ENCODE results near the gene TIAM2.
"Not testable (repeated sequence)": the region's sequence is repeated elsewhere in the genome, so short reads cannot be mapped to it uniquely, and the experiment has no call there.

The TIAM2 gene

DNA sequence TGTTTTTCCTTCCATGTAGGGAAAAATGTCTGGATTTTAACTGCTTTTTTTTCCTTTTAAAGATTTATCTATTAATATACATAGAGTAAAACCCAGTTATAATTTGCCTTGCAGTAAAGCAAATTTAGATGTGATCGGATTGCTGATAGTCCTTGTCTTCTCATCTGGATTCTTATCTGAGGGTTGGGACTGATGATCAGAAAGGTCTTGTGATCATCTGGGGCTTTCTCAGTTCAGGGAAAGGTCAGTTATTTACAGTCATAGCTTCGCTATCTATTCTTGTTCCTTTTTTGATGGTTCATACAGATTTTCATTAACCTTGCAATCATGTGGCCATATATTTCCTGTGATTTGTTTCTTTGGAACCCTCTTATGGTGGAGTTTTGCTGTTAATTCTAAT, 204.9 kb downstream of the TIAM2 start:
- DNase-seq (ENCODE audit: low read depth), result no peak

DNA sequence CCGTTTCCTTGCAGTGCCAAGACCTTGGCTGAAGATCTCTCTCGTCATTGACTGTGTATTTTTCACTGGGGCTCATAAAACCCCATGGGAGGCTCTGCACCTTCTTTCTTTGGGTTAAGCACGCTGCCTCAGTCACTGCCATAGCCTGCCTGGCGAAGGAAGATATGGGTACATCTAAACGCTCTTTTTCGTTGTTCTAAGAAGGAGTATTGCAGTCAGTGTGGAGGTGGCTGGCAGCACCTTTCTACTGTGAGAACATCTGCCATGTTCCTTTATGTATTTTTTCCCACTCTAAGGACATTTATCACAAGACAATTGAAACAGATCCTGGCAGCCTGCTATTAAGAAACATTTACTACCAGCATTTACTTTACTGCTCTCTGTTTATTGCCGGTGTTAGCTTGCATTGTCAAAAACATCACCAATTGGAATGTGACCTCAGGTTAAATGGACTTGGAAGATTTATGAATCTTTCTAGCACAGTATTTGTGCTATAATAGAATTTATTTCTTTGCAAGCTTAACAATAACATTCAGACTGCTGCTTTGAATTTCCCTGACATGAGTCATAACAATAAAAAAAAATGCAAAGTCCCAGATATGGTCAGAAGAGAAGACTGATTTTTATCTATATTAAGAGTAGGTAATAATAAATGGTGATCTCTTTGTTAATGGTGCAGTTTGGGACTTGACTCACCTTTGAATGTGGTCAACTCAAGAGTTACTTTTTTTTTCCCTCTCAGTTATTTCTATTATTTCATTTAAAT, 206.5 kb downstream of the TIAM2 start:
- DNase-seq (ENCODE audit: low read depth), result peak; percentile 72

DNA sequence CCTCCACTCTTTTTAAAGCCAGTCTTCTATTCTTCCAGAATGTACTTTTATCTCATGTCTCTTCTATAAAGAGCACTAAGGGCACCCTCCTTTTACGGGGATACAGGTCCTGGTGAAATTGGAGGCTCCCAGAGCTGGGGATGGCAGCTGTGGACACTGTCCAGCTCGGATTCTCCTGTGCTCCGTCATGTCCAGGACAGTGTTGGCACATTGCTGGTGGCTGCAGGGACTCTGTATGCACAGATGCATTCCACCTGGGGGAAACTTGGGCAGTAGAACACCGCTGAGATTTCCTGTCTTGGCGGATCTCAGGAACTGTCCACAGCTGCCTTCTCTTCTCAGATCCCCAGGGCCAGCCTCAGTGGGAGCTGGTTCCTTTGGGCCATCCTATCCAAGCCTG, 212.1 kb downstream of the TIAM2 start:
- no peak for DNase-seq (ENCODE audit: low read depth)

DNA sequence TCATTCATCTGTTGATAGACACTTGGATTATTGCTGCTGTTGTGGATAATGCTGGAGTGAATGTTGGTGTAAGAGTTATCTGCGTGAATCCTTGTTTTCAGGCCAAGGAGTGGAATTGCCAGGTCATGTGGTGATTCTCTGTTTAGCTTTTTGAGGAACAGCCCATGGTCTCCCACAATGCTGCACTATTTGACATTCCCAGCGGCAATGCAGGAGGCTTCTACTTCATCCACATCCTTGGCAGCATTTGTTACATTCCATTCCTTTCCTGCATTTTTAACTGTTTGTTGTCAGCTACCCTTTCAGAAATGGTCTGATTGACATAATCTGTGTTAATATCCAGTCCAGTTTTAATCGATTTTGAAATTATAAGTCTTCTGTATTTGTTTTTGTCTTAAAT, 217.0 kb downstream of the TIAM2 start:
- no peak for DNase-seq (ENCODE audit: low read depth)

DNA sequence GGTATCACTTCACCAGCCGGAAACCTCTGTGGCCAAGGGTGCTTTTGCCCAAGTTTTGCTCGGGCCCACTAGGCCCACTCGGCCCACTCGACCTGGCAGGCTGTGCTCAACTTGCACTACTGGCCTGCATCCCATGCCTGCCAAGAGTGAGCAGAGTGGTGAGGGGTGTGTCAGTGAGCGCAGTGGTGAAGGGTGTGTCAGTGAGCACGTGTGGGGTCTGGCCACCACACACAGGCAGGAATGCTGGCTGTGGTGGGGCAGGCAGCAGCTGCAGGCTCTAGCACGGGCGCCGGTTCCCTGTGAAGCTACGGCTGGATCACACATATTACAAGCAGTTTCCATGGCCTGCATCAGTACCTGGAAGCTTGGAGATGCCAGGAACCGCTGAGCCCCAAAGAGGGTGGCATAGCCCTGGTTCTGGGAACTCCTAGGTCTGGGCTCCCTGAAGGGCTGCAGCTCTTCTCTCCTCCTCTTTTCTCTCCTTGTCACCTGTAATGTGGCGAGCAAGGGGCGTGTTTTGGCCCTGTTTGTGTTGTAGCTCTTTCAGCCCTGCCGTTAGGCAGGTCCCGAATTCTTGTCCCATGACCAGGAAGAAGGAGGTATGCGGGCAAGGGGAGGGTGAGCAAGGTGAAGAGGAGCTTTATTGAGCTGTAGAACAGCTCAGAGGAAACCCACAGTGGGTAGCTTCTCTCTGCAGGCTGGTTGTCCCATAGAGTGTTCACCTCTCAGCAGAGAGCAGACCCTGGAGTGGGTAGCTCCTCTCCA, 217.7 kb downstream of the TIAM2 start:
- DNase-seq (ENCODE audit: low read depth), result no peak

DNA sequence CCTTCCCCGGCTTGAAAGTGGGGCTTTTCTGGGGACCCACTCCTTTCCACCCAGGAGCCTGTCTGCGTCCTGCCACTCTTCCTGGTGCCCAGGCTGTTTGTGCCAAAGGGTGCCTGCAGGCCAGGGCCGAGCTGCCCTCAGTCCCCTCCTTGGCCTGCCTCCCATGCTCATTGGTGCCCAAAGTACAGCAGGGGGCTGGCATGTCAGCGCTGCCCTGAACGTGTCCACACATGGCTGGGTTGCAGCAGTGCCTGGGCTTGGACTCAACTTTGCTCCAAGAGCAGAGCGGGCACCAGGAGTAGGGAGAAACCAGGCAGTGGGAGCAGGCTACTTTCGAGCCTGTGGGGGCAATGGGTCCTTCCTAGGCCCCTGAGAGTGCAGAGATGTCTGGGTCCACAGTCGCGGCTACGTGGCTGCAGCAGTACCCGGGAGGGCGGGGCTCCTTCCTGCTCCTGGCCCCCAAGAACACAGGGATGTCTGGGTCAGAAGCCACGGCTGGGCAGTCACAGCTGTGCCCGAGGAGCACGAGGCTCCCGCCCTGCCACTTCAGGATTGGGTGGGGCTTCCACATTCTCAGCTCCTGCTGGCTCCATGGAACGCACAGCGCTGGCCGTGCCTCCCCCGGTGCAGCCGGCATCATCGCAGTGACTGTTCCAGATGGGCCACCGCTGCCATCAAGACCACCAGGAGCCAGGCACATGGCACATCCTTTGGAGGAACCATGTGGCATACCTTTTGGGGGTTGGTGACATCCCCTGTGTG, 218.7 kb downstream of the TIAM2 start:
- no peak for DNase-seq (ENCODE audit: low read depth)

DNA sequence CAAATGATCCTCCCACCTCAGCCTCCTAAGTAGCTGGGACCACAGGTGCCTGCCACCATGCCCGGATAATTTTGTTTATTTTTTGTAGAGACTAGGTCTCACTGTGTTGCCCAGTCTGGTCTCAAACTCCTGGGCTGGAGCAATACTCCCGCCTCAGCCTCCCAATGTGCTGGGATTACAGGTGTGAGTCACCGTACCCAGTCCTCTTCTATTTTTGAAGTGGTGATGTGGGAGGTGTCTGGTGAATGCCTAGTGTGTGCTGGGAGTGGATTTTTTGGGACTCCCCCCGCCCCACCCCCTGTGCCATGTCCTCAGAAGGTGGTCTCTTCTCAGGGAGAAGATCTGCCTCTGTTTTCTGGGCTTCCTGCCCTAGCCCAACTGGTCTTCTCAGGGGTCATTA, 220.8 kb downstream of the TIAM2 start:
- DNase-seq (ENCODE audit: low read depth), result no peak

DNA sequence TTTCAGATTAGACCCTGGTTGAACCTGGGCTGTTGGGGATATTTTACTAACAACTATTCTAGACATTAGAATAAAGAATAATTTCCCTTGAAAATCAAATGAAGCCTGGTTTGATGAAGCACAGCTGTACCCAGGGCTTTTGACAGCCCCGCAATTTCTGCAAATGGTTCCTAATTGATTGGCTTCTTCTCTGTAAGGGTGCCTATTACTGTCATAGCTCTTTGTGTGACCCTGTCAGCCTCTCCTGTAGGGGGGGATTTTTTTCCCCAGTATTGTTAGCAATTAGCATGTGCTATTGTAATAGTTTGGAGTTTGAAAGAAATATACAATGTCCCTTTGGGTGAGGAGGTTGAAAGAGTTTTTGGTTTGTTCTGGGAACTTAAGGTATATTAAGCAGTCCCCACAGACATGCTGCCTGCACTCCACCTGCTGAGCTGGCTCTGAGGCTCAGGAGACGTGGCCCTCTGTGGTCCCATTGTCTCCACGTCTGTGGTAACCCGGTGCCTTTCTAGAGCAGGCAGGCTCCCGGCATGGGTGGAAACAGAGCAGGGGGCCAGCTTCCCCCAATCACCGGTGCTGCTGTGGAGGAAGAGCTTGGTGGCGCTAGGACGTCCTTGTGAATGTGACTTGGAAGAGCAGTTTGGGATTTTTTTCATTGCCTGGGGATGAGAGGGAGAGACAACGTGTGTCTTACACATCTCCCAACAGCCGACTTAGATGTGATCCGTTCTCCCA, 221.4 kb downstream of the TIAM2 start:
- no peak for DNase-seq (ENCODE audit: low read depth)

DNA sequence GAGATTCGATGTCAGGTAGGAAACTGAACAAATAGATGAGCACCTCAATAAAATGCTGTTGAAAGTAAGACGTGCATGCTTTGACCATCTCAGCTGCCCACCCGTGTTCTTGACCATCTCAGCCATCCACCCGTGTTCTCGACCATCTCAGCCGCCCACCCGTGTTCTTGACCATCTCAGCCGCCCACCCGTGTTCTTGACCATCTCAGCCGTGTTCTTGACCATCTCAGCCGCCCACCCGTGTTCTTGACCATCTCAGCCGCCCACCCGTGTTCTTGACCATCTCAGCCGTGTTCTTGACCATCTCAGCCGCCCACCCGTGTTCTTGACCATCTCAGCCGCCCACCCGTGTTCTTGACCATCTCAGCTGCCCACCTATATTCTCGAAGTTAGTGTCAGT, 223.6 kb downstream of the TIAM2 start:
- not testable (repeated sequence) for DNase-seq (ENCODE audit: low read depth)

DNA sequence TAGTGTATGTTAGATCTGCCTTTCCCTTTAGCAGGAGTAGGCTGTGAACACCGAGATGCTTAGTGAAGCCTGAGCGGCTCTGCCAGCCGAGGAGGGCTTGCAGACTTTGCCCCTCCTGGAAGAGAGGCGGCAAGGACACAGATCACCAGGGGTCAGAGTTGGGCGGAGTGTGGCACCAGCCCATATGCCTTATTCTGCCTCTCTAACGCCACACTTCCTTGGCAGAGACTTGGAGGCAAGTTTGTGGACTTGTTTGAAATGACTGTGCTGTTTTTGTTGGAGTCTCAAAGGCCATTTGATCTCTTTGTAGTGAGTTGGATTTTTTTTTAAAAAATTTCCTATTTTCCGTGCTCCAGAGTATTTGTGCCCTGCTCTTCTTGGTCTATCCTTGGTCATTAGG, 224.2 kb downstream of the TIAM2 start:
- no peak for DNase-seq (ENCODE audit: low read depth)

DNA sequence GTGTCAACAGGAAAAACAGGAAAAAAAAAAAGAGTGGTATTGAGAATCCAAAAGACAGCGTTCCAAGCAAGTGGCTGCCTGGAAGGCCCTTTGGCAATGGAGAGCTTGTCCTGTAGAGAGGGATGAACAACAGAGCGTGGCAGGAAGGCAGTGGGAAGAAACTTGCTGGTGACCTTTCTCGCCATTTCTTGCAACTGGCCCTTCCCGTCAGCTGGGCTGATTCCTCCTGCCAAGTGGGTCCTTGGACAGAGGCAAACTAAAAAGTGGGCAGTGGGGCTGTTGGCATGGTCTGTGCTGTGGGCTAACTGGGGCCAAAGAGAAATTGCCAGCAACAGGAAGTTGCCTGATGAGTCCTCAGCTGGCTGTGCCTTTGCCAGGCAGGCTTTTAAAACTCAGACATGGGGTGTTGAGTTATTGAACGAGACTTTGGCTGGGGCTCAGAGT, 224.8 kb downstream of the TIAM2 start:
- no peak for DNase-seq (ENCODE audit: low read depth)

DNA sequence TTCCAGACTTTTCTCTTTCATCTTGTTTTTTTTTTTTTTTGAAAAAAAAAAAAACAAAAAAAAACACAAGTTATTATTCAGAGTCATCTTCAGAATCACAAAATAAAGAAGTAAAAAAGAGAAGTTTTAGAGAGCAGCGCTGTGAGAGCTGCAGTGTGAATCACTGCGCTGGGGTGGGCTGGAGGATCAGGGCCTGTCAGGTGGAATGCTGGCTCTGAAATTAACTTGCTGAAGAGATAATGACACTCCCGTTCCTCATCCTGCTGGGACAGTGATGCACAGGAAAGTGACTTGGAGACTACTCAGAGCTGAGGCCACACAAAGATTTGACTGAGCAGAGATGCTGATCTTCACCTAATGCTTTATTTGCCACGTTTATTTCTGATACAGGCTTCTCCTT, 226.0 kb downstream of the TIAM2 start:
- no peak for DNase-seq (ENCODE audit: low read depth)

DNA sequence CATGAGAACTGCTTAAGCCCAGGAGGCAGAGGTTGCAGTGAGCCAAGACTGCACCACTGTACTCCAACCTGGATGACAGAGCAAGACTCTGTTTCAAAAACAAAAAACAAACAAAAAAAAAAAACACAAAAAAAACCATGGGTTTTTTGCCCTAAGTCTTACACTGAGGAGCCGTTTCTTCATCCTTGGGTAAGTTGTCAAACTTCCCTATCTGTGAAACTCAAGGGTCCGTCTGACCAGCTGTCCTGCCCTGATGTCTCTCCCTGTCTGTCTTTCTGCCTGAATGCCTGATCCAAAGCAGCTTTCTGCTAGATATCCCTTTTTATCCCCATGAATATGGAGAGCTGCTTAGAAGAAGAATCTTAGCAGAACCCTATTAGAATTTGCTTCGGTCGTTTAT, 227.4 kb downstream of the TIAM2 start:
- DNase-seq (ENCODE audit: low read depth), result no peak

DNA sequence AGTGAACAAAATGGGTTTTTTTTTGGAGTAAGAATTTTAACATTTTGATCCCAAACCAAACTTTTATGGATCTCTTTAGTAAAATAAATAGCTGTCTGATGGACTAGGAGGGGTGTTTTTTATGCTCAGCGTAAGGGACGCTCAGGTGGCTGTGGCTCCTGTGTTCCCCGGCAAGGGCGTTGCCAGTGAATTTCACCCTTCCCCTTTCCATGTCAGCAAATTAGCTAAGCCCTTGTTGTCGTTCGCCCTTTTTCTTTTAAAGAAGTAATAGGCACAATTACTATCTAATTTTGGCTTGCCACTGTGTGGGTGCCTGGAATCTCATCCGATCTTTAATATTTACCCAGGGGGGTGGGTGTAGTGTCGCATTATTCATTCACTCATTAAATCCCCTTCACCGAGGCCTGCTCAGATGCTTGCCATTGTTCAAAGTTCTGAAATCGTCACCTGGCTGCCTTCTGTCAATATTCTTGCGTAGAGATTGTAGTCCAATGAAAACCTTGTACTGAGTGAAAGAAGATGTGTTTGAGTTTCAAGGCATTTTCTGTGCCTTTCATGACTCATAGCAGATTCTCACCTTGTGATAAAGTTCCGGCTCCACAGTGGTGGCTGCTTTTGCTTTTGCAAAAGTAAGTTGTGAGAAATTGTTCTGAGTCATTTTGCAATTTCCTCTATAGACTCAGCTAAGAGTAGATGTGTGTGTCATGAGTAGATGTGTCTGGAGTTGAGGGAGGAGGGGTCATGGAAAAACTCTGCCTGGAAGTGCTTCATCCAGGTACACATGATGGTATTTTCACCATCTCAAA, 228.7 kb downstream of the TIAM2 start:
- DNase-seq (ENCODE audit: low read depth), result peak; percentile 62

DNA sequence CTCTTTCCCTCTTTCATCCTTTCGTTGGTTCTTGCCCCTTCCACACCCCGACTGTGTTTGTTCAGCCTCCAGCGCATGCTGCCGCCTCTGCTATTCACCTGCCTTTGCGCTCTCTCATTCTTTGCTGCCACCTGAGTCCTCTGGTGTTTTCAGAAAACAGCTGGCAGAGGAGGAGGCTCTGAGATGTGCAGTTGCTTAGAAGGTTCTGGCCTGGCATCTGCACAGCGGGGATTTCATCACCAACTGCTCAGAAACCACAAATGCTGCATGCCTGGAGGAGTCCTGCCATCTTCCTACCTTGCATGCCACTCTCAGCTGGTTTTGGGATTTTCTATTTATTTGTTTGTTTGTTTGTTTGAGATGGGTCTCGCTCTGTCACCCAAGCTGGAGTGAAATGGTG, 229.5 kb downstream of the TIAM2 start:
- DNase-seq (ENCODE audit: low read depth), result no peak

DNA sequence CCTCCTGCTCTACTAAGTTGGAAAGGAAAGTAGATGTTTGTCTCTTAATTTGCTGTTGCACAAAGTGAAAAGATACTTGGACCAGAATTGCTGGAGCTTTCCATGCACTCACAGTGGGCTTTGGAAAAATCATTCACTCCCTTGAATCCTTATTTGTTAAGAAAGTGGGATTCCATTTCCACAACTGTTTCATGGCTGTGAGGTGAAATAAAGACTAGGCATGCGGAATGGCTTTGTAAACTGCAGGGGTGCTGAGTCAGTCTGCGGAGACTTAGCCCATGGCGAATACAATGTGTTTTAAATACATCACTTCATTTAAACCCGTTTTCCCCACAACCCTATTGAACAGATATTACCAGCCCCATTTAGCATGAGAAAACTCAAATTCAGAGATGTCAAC, 231.9 kb downstream of the TIAM2 start:
- DNase-seq (ENCODE audit: low read depth), result no peak

DNA sequence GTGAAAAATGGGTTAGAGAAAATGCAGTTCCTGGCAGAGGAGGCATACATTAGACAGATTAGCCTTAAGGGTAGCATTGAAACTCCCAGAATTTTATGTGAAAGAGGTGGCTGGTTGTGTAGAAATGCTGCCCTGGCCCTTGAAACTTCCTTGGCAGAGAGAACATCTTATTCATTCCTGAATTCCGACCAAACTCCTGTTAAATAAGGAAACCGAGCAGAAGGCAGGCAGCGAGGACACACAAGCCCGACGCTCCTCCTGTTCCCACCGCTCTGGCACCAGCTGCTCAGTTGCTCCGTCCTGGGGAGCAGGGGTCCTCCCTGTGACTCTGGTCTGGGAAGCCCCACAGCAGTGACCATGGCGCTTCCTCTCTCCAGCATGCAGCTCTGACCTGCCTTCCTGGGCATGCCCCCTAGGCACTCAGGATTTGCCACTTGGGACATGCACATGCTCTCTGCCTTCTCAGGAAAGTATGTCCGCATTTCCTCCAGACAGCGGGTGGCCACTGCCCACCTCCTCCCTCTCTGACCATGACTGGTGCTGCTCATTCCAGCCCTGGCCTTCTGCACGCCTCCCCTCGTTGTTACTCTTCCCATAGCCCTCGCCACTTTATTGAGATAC, 233.5 kb downstream of the TIAM2 start:
- no peak for DNase-seq (ENCODE audit: low read depth)

DNA sequence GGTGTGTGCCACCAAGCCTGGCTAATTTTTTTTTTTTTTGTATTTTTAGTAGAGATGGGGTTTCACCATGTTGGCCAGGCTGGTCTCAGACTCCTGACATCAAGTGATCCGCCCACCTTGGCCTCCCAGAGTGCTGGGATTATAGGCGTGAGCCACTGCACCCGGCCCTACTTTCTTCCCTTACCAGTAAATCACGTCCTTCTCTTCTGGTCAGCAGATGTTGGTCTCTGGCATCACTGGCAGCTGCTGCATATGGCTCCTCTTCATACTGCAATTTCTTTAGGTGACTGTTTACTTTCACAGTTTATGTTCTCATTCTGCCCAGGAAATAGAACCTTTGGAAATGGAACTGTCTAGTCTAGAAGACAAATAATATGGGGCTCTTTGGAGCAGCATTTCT, 235.9 kb downstream of the TIAM2 start:
- not testable (repeated sequence) for DNase-seq (ENCODE audit: low read depth)

DNA sequence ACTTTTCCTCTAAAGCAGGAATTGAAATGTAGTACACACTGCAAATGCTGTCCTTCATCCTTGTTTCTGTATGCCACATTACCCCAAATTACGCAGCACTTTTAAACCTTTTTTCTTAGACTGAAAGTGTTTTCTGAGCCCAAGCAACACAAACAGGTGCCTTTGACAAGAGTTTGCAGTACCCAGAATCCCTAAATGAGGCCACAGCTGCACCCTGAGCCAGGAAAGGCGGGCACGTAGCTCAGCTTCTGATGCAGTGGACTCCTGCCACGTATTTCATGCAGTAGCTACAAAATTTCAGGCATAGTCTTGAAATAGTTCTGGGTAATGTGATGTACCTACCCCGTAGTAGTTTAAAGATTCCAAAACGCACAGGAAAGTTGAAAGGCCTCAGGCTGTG, 237.7 kb downstream of the TIAM2 start:
- no peak for DNase-seq (ENCODE audit: low read depth)

DNA sequence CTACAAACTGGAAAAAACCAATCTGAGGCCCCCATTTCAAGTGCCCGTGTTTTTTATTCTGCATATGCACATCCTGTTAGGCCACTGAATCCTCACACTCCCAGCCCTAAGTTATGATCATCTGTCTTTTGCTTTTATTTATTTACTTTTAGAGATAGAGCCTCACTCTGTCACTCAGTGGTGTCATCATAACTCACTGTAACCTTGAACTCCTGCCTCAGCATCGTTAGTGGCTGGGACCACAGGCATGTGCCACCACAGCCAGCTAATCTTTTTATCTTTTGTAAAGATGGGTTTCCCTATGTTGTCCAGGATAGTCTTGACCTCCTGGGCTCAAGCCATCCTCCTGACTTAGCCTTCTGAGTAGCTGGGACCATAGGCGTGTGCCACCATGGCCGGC, 239.1 kb downstream of the TIAM2 start:
- DNase-seq (ENCODE audit: low read depth), result no peak

DNA sequence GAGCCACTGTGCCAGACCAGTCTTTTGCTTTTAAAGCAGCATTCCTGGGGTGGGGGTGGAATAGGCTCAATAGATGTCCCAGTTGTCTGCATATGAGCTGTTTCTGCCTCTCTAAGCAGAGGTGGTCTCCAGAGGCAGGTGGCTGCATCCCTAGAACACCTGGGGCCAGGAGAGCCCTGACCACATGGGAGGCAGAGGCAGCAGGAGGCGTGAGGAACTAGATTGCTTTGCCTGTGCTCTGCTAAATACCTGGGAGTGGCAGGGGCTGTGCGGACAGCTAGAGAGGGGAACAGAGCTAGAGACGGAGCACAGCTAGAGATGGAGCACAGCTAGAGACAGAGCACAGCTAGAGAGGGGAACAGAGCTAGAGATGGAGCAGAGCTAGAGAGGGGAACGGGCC, 239.6 kb downstream of the TIAM2 start:
- DNase-seq (ENCODE audit: low read depth), result no peak
